H9 (cell line): ENCODE measurements around the gene L3MBTL4. TPM values are rescaled to one million over a fixed set of nuclear protein-coding genes. Genes with fewer than 3 reads are reported as not detected.

Experiments used
- DNase-seq: peaks from one replicate; pipeline ENCODE4 v3.0.0-alpha.2; 2017
- H2AFZ ChIP-seq: one replicate; pipeline ENCODE4 v1.6.1; 2013; ENCODE audit warnings: mild to moderate bottlenecking, low read length, control low read depth, moderate library complexity
- H2AK5ac ChIP-seq: 2 replicates; pipeline ENCODE4 v1.6.1; 2013; ENCODE audit warnings: low read length, control low read depth, mixed read lengths; ENCODE audit not compliant: insufficient read length
- H2BK120ac ChIP-seq: one replicate; pipeline ENCODE4 v1.6.1; 2013; ENCODE audit warnings: low read depth, mild to moderate bottlenecking, low read length, control low read depth, inconsistent platforms; ENCODE audit not compliant: poor library complexity, severe bottlenecking
- H2BK12ac ChIP-seq: 2 replicates; pipeline ENCODE4 v1.6.1; 2013; ENCODE audit warnings: low read length, control low read depth, mixed read lengths, low read depth; ENCODE audit not compliant: insufficient read length
- H2BK15ac ChIP-seq: 2 replicates; pipeline ENCODE4 v1.6.1; 2013; ENCODE audit warnings: low read depth, low read length, control low read depth
- H2BK20ac ChIP-seq: one replicate; pipeline ENCODE4 v1.6.1; 2013; ENCODE audit warnings: low read depth, mild to moderate bottlenecking, low read length, control low read depth, inconsistent platforms; ENCODE audit not compliant: poor library complexity, severe bottlenecking
- H2BK5ac ChIP-seq: 2 replicates; pipeline ENCODE4 v1.6.1; 2013; ENCODE audit warnings: low read length, control low read depth, mixed read lengths; ENCODE audit not compliant: insufficient read length
- H3K14ac ChIP-seq: 2 replicates; pipeline ENCODE4 v1.6.1; 2013; ENCODE audit warnings: low read length, control low read depth; ENCODE audit not compliant: insufficient read depth
- H3K18ac ChIP-seq: 2 replicates; pipeline ENCODE4 v1.6.1; 2013; ENCODE audit warnings: low read depth, mild to moderate bottlenecking, mixed read lengths, low read length, control low read depth; ENCODE audit not compliant: insufficient read length
- H3K23ac ChIP-seq: 2 replicates; pipeline ENCODE4 v1.6.1; 2013; ENCODE audit warnings: low read length, control low read depth, mixed read lengths, low read depth; ENCODE audit not compliant: insufficient read length
- H3K23me2 ChIP-seq: 2 replicates; pipeline ENCODE4 v1.6.1; 2013; ENCODE audit warnings: low read depth, mild to moderate bottlenecking, mixed read lengths, low read length, control low read depth; ENCODE audit not compliant: insufficient read length, poor library complexity, severe bottlenecking
- H3K27ac ChIP-seq: 2 replicates; pipeline ENCODE4 v1.5.1; 2013; ENCODE audit warnings: low read length, control low read depth, mixed read lengths, low read depth; ENCODE audit not compliant: insufficient read length
- H3K27me3 ChIP-seq: 2 replicates; pipeline ENCODE4 v1.6.1; 2013; ENCODE audit warnings: low read length, control low read depth, inconsistent platforms; ENCODE audit not compliant: insufficient read depth
- H3K4ac ChIP-seq: 2 replicates; pipeline ENCODE4 v1.6.1; 2013; ENCODE audit warnings: low read depth, mild to moderate bottlenecking, control low read depth, inconsistent platforms, low read length, moderate library complexity
- H3K4me1 ChIP-seq: 2 replicates; pipeline ENCODE4 v1.6.1; 2013; ENCODE audit warnings: low read length, control low read depth, inconsistent platforms; ENCODE audit not compliant: insufficient read depth
- H3K4me2 ChIP-seq: 2 replicates; pipeline ENCODE4 v1.6.1; 2013; ENCODE audit warnings: low read length, control low read depth, mixed read lengths; ENCODE audit not compliant: insufficient read length, insufficient read depth
- H3K56ac ChIP-seq: 2 replicates; pipeline ENCODE4 v1.6.1; 2013; ENCODE audit warnings: low read depth, mild to moderate bottlenecking, mixed read lengths, low read length, control low read depth; ENCODE audit not compliant: insufficient read length
- H3K79me1 ChIP-seq: 2 replicates; pipeline ENCODE4 v1.6.1; 2013; ENCODE audit warnings: low read depth, mild to moderate bottlenecking, moderate library complexity, low read length, control low read depth, inconsistent platforms; ENCODE audit not compliant: insufficient read depth, poor library complexity, severe bottlenecking
- H3K79me2 ChIP-seq: 2 replicates; pipeline ENCODE4 v1.6.1; 2013; ENCODE audit warnings: low read length, control low read depth, inconsistent platforms; ENCODE audit not compliant: insufficient read depth
- H3K9ac ChIP-seq: 2 replicates; pipeline ENCODE4 v1.6.1; 2013; ENCODE audit warnings: low read length, control low read depth, mixed read lengths; ENCODE audit not compliant: insufficient read length; ENCODE audit errors: extremely low read depth
- H3K9me3 ChIP-seq: one replicate; pipeline ENCODE4 v1.6.1; 2013; ENCODE audit warnings: low read depth, low read length, inconsistent platforms; ENCODE audit not compliant: control insufficient read depth
- H3T11ph ChIP-seq: one replicate; pipeline ENCODE4 v1.6.1; 2013; ENCODE audit warnings: mild to moderate bottlenecking, low read length, control low read depth, inconsistent platforms
- H4K20me1 ChIP-seq: one replicate; pipeline ENCODE4 v1.6.1; 2013; ENCODE audit not compliant: control insufficient read depth, insufficient read length, insufficient read depth
- H4K5ac ChIP-seq: 2 replicates; pipeline ENCODE4 v1.6.1; 2013; ENCODE audit warnings: low read depth, mild to moderate bottlenecking, mixed read lengths, low read length, control low read depth; ENCODE audit not compliant: insufficient read length
- H4K8ac ChIP-seq: replicated peaks from 2 replicates; pipeline ENCODE4 v1.6.1; 2013; ENCODE audit warnings: low read length, control low read depth, mixed read lengths, low read depth; ENCODE audit not compliant: insufficient read length
- H4K91ac ChIP-seq: 2 replicates; pipeline ENCODE4 v1.6.1; 2013; ENCODE audit warnings: low read depth, mild to moderate bottlenecking, moderate library complexity, mixed read lengths, low read length, control low read depth; ENCODE audit not compliant: insufficient read length
- H3K27ac Mint-ChIP-seq, 3 experiments: 2 replicates in 2 of 3; 3 replicates in 1 of 3; pipeline ENCODE4 v1.8.0; 2020 to 2021; ENCODE audit warnings: mixed read lengths in 3 of 3, mild to moderate bottlenecking in 1 of 3, moderate library complexity in 1 of 3
- H3K27me3 Mint-ChIP-seq: 2 replicates; pipeline ENCODE4 v1.8.0; 2021; ENCODE audit warnings: low read depth, mild to moderate bottlenecking, moderate library complexity, mixed read lengths
- H3K36me3 Mint-ChIP-seq, 3 experiments: 2 replicates in 2 of 3; 3 replicates in 1 of 3; pipeline ENCODE4 v1.8.0; 2020 to 2021; ENCODE audit warnings: low read depth in 3 of 3, mixed read lengths in 3 of 3; ENCODE audit not compliant: insufficient read depth in 1 of 3
- H3K4me1 Mint-ChIP-seq, 2 experiments: 2 replicates each; pipeline ENCODE4 v1.8.0; 2020; ENCODE audit warnings: mixed read lengths in 2 of 2
- H3K4me3 Mint-ChIP-seq, 2 experiments: 2 replicates in 1 of 2; 3 replicates in 1 of 2; pipeline ENCODE4 v1.8.0; 2020 to 2021; ENCODE audit warnings: mild to moderate bottlenecking in 2 of 2, mixed read lengths in 2 of 2, moderate library complexity in 1 of 2
- H3K9me3 Mint-ChIP-seq, 2 experiments: 2 replicates in 1 of 2; 3 replicates in 1 of 2; pipeline ENCODE4 v1.8.0; 2020; ENCODE audit warnings: mild to moderate bottlenecking in 2 of 2, mixed read lengths in 2 of 2, moderate library complexity in 1 of 2
- WGBS: extraction: QIAGEN DNeasy Blood & Tissue Kit; methylation state at CpG from one replicate; pipeline ENCODE4 v1.1.7; 2013; ENCODE audit warnings: missing lambda C conversion rate, low lambda C conversion rate, mixed read lengths; ENCODE audit not compliant: insufficient read length; ENCODE audit errors: extremely low coverage; 5-methylcytosine and 5-hydroxymethylcytosine counted together
- total RNA-seq: library from RNA; stranded (reverse); gene quantifications from 2 replicates; pipeline ENCODE4 v1.2.1, GENCODE V29; 2021
- TF ChIP-seq, protein P1 (sequence below): fragments of 200-600 bp; sonication (generic); conservative IDR thresholded peaks from 3 replicates; pipeline ENCODE4 v1.8.0; 2021; ENCODE audit warnings: antibody characterized with exemption, mild to moderate bottlenecking

Gene L3MBTL4
- total RNA-seq, 1 experiment from 2014 or later, result 1.9 TPM

DNA sequence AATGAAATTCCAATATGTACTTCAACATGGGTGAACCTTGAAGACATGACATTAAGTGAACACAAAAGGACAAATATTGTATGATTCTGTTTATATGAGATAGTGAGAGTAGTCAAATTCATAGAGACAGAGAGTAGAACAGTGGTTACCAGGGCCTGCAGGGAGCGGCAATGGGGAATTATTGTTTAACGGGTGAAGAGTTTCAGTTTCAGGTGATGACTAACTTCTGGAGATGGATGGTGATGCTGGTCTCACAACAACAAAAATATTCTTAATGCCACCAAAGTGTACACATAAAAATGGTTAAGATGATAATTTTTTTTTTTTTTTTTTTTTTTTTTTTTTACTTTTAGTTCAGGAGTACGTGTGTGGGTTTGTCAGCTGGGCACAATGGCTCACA is 410.0 kb downstream of the L3MBTL4 start:
- WGBS, result no CpG with 5 or more reads among the region's 3 CpGs
- Histone ChIP-seq H2BK120ac (no peak overlapping the region), H2BK15ac (no peak overlapping the region), H3K4ac (no peak overlapping the region), H3K9ac (no peak overlapping the region), H3K23me2 (no peaks in the 10 kb centered on the region), H3K4me2 (no peak overlapping the region), H3T11ph (no peak overlapping the region), H3K4me1 (no peaks in the 10 kb centered on the region; the same call in 1 of the 2 replicates), H4K20me1 (no peaks in the 10 kb centered on the region), H3K18ac (no peak overlapping the region), H4K8ac (no peak overlapping the region), H2AFZ (no peak overlapping the region), H3K14ac (no peak overlapping the region), H4K5ac (no peak overlapping the region), H2BK12ac (no peak overlapping the region), H2AK5ac (no peak overlapping the region), H3K56ac (no peak overlapping the region), H2BK5ac (no peak overlapping the region), H3K79me1 (no peaks in the 10 kb centered on the region), H4K91ac (no peak overlapping the region), H3K79me2 (no peaks in the 10 kb centered on the region), H2BK20ac (no peak overlapping the region), H3K9me3 (no peaks in the 10 kb centered on the region), H3K27ac (no peak overlapping the region), H3K23ac (no peak overlapping the region), H3K27me3 (no peaks in the 10 kb centered on the region)
- H3K4me1 Mint-ChIP-seq, result peaks cover under 1% of the 10 kb centered on the region in 2 experiments; a peak in 2 of 4 replicates
- no peak for DNase-seq
- peaks cover 8% of the 10 kb centered on the region in 2 experiments for H3K9me3 Mint-ChIP-seq
- H3K4me3 Mint-ChIP-seq, result no peak overlapping the region
- H3K27me3 Mint-ChIP-seq, result no peaks in the 10 kb centered on the region
- TF ChIP-seq, protein P1, sequence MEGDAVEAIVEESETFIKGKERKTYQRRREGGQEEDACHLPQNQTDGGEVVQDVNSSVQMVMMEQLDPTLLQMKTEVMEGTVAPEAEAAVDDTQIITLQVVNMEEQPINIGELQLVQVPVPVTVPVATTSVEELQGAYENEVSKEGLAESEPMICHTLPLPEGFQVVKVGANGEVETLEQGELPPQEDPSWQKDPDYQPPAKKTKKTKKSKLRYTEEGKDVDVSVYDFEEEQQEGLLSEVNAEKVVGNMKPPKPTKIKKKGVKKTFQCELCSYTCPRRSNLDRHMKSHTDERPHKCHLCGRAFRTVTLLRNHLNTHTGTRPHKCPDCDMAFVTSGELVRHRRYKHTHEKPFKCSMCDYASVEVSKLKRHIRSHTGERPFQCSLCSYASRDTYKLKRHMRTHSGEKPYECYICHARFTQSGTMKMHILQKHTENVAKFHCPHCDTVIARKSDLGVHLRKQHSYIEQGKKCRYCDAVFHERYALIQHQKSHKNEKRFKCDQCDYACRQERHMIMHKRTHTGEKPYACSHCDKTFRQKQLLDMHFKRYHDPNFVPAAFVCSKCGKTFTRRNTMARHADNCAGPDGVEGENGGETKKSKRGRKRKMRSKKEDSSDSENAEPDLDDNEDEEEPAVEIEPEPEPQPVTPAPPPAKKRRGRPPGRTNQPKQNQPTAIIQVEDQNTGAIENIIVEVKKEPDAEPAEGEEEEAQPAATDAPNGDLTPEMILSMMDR, result no peak
- peaks cover 2 to 14% (median 4%) of the 10 kb centered on the region in 3 experiments; a peak in 5 of 7 replicates for H3K36me3 Mint-ChIP-seq
- no peak overlapping the region for H3K27ac Mint-ChIP-seq
